SIG-M5 treated with dmso at 0.1 percent for 504 hours (cell line): ENCODE data around the gene OLR1.

Source experiments
- DNase-seq: peaks from one replicate; lab custom pipeline; 2025; ENCODE audit not compliant: unreplicated experiment; lab: John Stamatoyannopoulos, UW

OLR1 gene

DNA sequence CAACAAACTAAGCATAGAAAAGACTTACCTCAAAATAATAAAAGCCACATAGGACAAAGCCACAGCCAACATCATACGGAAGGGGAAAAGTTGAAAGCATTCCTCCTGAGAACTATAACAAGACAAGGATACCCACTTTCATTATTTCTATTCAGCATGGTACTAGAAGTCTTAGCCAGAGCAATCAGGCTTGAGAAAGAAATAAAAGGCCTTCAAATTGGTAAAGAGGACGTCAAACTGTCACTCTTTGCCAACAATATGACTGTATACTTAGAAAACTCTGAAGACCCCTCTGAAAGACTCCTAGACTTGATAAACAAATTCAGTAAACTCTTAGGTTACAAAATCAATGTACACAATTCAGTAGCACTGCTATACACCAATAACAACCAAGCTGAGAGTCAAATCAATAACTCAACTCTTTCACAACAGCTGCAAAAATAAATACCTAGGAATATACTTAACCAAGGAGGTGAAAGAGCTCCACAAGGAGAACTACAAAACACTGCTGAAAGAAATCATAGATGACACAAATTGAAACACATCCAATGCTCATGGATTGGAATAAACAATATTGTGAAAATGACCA lies 61.6 kb downstream of the OLR1 start:
- DNase-seq: no peak
